ENCODE results near the gene PEX6. TPM values are rescaled to one million over a fixed set of nuclear protein-coding genes. Genes with fewer than 3 reads are reported as not detected.

PEX6 gene
- total RNA-seq, 1 donor from 2014 or later = 32.4 TPM

DNA sequence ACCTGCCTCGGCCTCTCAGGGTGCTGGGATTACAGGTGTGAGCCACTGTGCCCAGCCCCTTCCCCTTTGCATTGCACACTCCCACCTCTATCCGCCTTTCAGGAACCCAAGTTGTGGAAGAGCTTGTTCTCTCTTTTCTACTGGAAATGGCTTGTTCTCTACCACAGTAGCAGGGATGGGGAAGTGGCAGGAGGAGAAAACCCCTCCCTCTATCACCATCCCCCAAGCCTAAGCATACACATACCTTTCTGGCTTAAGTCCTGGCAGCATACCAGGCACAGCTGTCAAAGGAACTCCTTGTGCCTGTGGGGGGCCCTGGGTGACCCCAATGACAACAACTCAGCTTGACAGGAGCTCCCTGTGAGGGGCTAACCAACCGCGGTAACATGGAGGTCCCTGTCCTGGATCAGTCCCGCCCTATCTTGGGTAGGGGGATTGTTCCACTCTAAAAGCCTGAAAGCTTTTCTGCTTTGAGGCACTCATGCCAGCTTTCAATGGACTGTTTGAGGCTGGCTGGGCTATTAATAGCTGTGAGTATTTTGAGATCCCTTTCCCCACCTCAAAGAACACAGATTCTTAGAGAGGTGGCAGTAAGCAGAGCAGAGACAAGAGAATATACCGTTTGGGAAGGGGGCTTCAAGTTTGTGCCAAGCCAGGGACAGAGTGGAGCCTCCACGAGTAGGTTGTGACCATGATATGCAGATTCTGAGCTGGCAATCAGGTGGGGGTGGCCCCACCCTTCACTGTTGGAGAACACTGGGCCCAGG, 37.4 kb upstream of the PEX6 start:
- H3K36me3 ChIP-seq (ENCODE audit: control insufficient read depth in 3 of 3, insufficient read depth in 3 of 3, low read length in 3 of 3) = peaks cover 33 to 48% (median 46%) of the 10 kb centered on the region in 3 donors
- no peaks in the 10 kb centered on the region for H3K9me3 ChIP-seq (ENCODE audit: control insufficient read depth in 3 of 3, low read length in 3 of 3)
- H3K4me3 ChIP-seq (ENCODE audit: low read length in 3 of 3) = peak overlapping the region; percentile 60 to 88 (median 77)
- peak overlapping the region; percentile 92 for H3K27ac ChIP-seq (ENCODE audit: low read depth, low read length)
- H3K4me1 ChIP-seq (ENCODE audit: control insufficient read depth in 3 of 3, insufficient read depth in 3 of 3, low read length in 3 of 3) = peaks cover 79 to 86% (median 79%) of the 10 kb centered on the region in 3 donors
- no peaks in the 10 kb centered on the region for H3K27me3 ChIP-seq (ENCODE audit: control insufficient read depth in 3 of 3, insufficient read depth in 3 of 3, low read length in 3 of 3)
- H3K9ac ChIP-seq (ENCODE audit: low read depth in 1 of 3, low read length in 3 of 3) = peak overlapping the region; percentile 69 to 89 (median 77)

DNA sequence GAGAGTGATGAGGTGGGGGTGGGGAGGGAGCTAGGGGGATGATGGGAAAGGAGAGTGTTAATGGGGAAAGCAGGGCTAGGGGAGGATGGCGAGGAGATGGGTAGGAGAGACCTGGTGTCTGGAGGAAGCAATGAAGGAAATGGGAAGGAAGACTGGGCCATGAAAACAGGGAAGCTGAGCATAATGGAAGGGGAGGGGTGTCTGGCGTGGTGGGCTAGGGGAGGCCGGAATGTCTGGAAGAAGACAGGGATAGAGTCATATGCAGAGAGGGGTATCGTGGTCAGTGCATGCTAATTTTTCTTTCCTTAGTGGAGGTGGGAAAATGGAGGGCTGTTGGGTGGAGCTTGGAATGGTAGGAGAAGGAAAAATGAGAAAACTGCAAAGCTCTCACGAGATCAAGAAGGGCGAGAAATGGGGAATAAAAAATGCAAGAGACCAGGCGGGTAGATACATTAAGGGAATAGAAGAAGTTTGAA, 35.5 kb upstream of the PEX6 start:
- peak overlapping the region; percentile 79 to 97 (median 81) for H3K9ac ChIP-seq (ENCODE audit: low read depth in 1 of 3, low read length in 3 of 3)
- peaks cover 62 to 67% (median 63%) of the 10 kb centered on the region in 3 donors for H3K4me1 ChIP-seq (ENCODE audit: control insufficient read depth in 3 of 3, insufficient read depth in 3 of 3, low read length in 3 of 3)
- H3K36me3 ChIP-seq (ENCODE audit: control insufficient read depth in 3 of 3, insufficient read depth in 3 of 3, low read length in 3 of 3) = peaks cover 45 to 53% (median 50%) of the 10 kb centered on the region in 3 donors
- H3K4me3 ChIP-seq (ENCODE audit: low read length in 3 of 3) = peak overlapping the region; percentile 81 to 94 (median 88)
- H3K27ac ChIP-seq (ENCODE audit: low read depth, low read length) = peak overlapping the region; percentile 92
- no peaks in the 10 kb centered on the region for H3K27me3 ChIP-seq (ENCODE audit: control insufficient read depth in 3 of 3, insufficient read depth in 3 of 3, low read length in 3 of 3)
- H3K9me3 ChIP-seq (ENCODE audit: control insufficient read depth in 3 of 3, low read length in 3 of 3) = no peaks in the 10 kb centered on the region

- Histone ChIP-seq H3K27me3 (ENCODE audit: control insufficient read depth in 3 of 3, insufficient read depth in 3 of 3, low read length in 3 of 3) (no peaks in the 10 kb centered on the region), H3K9me3 (ENCODE audit: control insufficient read depth in 3 of 3, low read length in 3 of 3) (no peaks in the 10 kb centered on the region), H3K4me3 (ENCODE audit: low read length in 3 of 3) (peak within 1 kb of the TSS; percentile 81 to 94 (median 88)), H3K36me3 (ENCODE audit: control insufficient read depth in 3 of 3, insufficient read depth in 3 of 3, low read length in 3 of 3) (peaks cover 47 to 53% (median 50%) of the 10 kb centered on the region in 3 donors), H3K4me1 (ENCODE audit: control insufficient read depth in 3 of 3, insufficient read depth in 3 of 3, low read length in 3 of 3) (peaks cover 56 to 62% (median 58%) of the 10 kb centered on the region in 3 donors), H3K27ac (ENCODE audit: low read depth, low read length) (peak within 1 kb of the TSS; percentile 92), H3K9ac (ENCODE audit: low read depth in 1 of 3, low read length in 3 of 3) (peak within 1 kb of the TSS; percentile 79 to 97 (median 87))
Measured at GRCh38 chr6:43013843-43014433, 35.0 kb upstream of the PEX6 start, which contains the start of the genes KLHDC3 and MEA1. KLHDC3 (plus strand) TSS chr6:43014249; CDS start chr6:43017193, 2,944 bp downstream. MEA1 (minus strand) TSS chr6:43013946; CDS start chr6:43013813, 133 bp downstream.

DNA sequence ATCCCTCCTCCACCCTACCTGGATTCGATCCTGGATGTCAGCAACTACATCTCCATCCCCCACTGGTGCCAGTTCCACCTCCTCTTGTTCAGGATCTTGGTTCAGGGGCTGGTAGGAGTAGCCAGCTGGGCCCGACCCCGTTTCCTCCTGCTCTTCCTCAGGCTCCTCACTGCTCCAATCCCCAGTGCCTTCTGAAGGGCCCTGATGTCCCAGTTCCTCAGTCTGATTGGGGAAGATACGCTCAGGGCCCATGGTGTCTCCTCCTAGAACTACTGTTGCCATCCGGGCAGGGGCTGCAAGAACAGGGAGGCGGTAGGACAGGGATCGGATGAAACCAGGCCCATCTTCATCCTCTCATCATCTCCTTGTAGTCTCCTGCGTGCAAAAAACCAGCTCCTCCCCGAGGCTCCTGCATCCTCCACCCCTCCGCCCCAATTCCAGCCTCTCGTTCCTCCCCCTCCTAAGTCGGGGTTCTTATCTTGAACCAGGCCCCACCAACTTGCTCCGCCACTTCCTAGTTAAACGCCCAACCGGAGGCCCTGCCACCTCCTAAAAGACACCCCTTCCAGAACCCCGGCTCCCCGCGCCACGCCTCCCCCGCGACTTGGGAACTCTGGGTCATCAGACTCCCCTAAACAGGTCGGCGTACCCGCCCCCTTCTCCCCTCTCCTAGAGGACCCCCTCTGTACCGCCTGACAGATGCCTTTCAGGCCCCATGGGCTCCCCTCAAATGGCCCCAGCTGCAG, 34.3 kb upstream of the PEX6 start:
- H3K4me1 ChIP-seq (ENCODE audit: control insufficient read depth in 3 of 3, insufficient read depth in 3 of 3, low read length in 3 of 3) = peaks cover 50 to 55% (median 52%) of the 10 kb centered on the region in 3 donors

DNA sequence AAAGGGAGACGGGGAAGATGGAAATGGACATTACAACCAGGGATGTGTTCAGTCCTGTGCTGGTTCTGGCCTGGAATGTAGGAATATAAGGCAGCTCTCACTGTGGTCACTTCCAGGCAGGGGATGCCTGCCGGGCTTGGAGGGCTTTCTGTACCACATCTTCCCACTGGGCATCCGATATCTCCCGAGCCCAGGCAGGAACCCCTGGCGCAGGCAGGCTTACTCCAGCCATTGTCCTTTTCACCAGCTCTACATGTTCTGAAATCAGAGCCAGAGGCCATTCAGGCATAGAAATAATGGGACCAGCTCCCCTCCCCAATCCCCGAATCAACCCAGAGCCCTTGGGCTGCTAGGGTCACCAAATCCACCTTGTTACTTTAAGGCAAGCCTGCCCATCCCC, 33.4 kb upstream of the PEX6 start:
- Histone ChIP-seq H3K9me3 (ENCODE audit: control insufficient read depth in 3 of 3, low read length in 3 of 3) (no peaks in the 10 kb centered on the region), H3K27me3 (ENCODE audit: control insufficient read depth in 3 of 3, insufficient read depth in 3 of 3, low read length in 3 of 3) (no peaks in the 10 kb centered on the region), H3K4me1 (ENCODE audit: control insufficient read depth in 3 of 3, insufficient read depth in 3 of 3, low read length in 3 of 3) (peaks cover 41 to 46% (median 43%) of the 10 kb centered on the region in 3 donors), H3K27ac (ENCODE audit: low read depth, low read length) (no peak overlapping the region), H3K4me3 (ENCODE audit: low read length in 3 of 3) (peak overlapping the region in 1 of 3 donors; percentile 80), H3K9ac (ENCODE audit: low read depth in 1 of 3, low read length in 3 of 3) (peak overlapping the region in 2 of 3 donors; percentile 16 to 77), H3K36me3 (ENCODE audit: control insufficient read depth in 3 of 3, insufficient read depth in 3 of 3, low read length in 3 of 3) (peaks cover 47 to 53% (median 51%) of the 10 kb centered on the region in 3 donors)

More for the DNA sequence above, 34.3 kb upstream of the PEX6 start:
- H3K36me3 ChIP-seq (ENCODE audit: control insufficient read depth in 3 of 3, insufficient read depth in 3 of 3, low read length in 3 of 3) = peaks cover 47 to 53% (median 50%) of the 10 kb centered on the region in 3 donors
- H3K4me3 ChIP-seq (ENCODE audit: low read length in 3 of 3) = peak overlapping the region; percentile 74 to 80 (median 75)
- H3K27ac ChIP-seq (ENCODE audit: low read depth, low read length) = peak overlapping the region; percentile 69
- H3K9me3 ChIP-seq (ENCODE audit: control insufficient read depth in 3 of 3, low read length in 3 of 3) = no peaks in the 10 kb centered on the region
- H3K9ac ChIP-seq (ENCODE audit: low read depth in 1 of 3, low read length in 3 of 3) = peak overlapping the region; percentile 76 to 87 (median 77)
- no peaks in the 10 kb centered on the region for H3K27me3 ChIP-seq (ENCODE audit: control insufficient read depth in 3 of 3, insufficient read depth in 3 of 3, low read length in 3 of 3)

- H3K27me3 ChIP-seq (ENCODE audit: control insufficient read depth in 3 of 3, insufficient read depth in 3 of 3, low read length in 3 of 3) = no peaks in the 10 kb centered on the region
- no peak overlapping the region for H3K9ac ChIP-seq (ENCODE audit: low read depth in 1 of 3, low read length in 3 of 3)
- no peak overlapping the region for H3K4me3 ChIP-seq (ENCODE audit: low read length in 3 of 3)
- H3K27ac ChIP-seq (ENCODE audit: low read depth, low read length) = no peak overlapping the region
- no peaks in the 10 kb centered on the region for H3K9me3 ChIP-seq (ENCODE audit: control insufficient read depth in 3 of 3, low read length in 3 of 3)
- peaks cover 54 to 61% (median 60%) of the 10 kb centered on the region in 3 donors for H3K36me3 ChIP-seq (ENCODE audit: control insufficient read depth in 3 of 3, insufficient read depth in 3 of 3, low read length in 3 of 3)
- peaks cover 29 to 35% (median 31%) of the 10 kb centered on the region in 3 donors for H3K4me1 ChIP-seq (ENCODE audit: control insufficient read depth in 3 of 3, insufficient read depth in 3 of 3, low read length in 3 of 3)
Measured at GRCh38 chr6:43011207-43011606, 32.2 kb upstream of the PEX6 start.

DNA sequence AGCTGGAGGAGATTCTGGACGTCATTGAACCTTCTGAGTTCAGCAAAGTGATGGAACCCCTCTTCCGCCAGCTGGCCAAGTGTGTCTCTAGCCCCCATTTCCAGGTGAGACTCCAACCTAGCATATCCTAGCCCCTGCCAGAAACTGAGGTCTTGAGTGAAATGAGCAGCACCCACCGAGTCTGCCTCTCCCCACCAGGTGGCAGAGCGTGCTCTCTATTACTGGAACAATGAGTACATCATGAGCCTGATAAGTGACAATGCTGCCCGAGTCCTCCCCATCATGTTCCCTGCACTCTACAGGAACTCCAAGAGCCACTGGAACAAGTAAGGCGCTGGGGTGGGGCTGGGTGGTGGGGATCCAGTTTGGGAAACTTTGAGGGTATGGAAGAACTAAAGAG, 30.1 kb upstream of the PEX6 start:
- Histone ChIP-seq H3K9ac (ENCODE audit: low read depth in 1 of 3, low read length in 3 of 3) (peak overlapping the region in 2 of 3 donors; percentile 8 to 33), H3K4me1 (ENCODE audit: control insufficient read depth in 3 of 3, insufficient read depth in 3 of 3, low read length in 3 of 3) (peaks cover 13 to 16% (median 15%) of the 10 kb centered on the region in 3 donors), H3K9me3 (ENCODE audit: control insufficient read depth in 3 of 3, low read length in 3 of 3) (no peaks in the 10 kb centered on the region), H3K27ac (ENCODE audit: low read depth, low read length) (no peak overlapping the region), H3K27me3 (ENCODE audit: control insufficient read depth in 3 of 3, insufficient read depth in 3 of 3, low read length in 3 of 3) (no peaks in the 10 kb centered on the region), H3K36me3 (ENCODE audit: control insufficient read depth in 3 of 3, insufficient read depth in 3 of 3, low read length in 3 of 3) (peaks cover 54 to 66% (median 60%) of the 10 kb centered on the region in 3 donors), H3K4me3 (ENCODE audit: low read length in 3 of 3) (no peak overlapping the region)

GRCh38 chr6:43007126-43007525, 28.1 kb upstream of the PEX6 start:
- Histone ChIP-seq H3K27ac (ENCODE audit: low read depth, low read length) (no peak overlapping the region), H3K9ac (ENCODE audit: low read depth in 1 of 3, low read length in 3 of 3) (no peak overlapping the region), H3K4me3 (ENCODE audit: low read length in 3 of 3) (no peak overlapping the region), H3K27me3 (ENCODE audit: control insufficient read depth in 3 of 3, insufficient read depth in 3 of 3, low read length in 3 of 3) (no peaks in the 10 kb centered on the region), H3K36me3 (ENCODE audit: control insufficient read depth in 3 of 3, insufficient read depth in 3 of 3, low read length in 3 of 3) (peaks cover 50 to 61% (median 54%) of the 10 kb centered on the region in 3 donors), H3K4me1 (ENCODE audit: control insufficient read depth in 3 of 3, insufficient read depth in 3 of 3, low read length in 3 of 3) (peaks cover 0 to 2% (median 1%) of the 10 kb centered on the region in 3 donors), H3K9me3 (ENCODE audit: control insufficient read depth in 3 of 3, low read length in 3 of 3) (no peaks in the 10 kb centered on the region)

GRCh38 chr6:43006251-43006650, 27.3 kb upstream of the PEX6 start:
- no peaks in the 10 kb centered on the region for H3K27me3 ChIP-seq (ENCODE audit: control insufficient read depth in 3 of 3, insufficient read depth in 3 of 3, low read length in 3 of 3)
- H3K4me3 ChIP-seq (ENCODE audit: low read length in 3 of 3) = no peak overlapping the region
- peaks cover 41 to 52% (median 45%) of the 10 kb centered on the region in 3 donors for H3K36me3 ChIP-seq (ENCODE audit: control insufficient read depth in 3 of 3, insufficient read depth in 3 of 3, low read length in 3 of 3)
- H3K4me1 ChIP-seq (ENCODE audit: control insufficient read depth in 3 of 3, insufficient read depth in 3 of 3, low read length in 3 of 3) = peaks cover 0 to under 1% (median 0%) of the 10 kb centered on the region in 3 donors
- H3K27ac ChIP-seq (ENCODE audit: low read depth, low read length) = no peak overlapping the region
- H3K9me3 ChIP-seq (ENCODE audit: control insufficient read depth in 3 of 3, low read length in 3 of 3) = no peaks in the 10 kb centered on the region
- no peak overlapping the region for H3K9ac ChIP-seq (ENCODE audit: low read depth in 1 of 3, low read length in 3 of 3)
